Lower leg skin (tissue), 3 donors: ENCODE data around the gene GM2A.

Experiments
- POLR2A ChIP-seq, 2 donors: fragments of 450-650 bp; IDR thresholded peaks; one replicate each; pipeline ENCODE4 v1.6.1; 2016 to 2017; ENCODE audit warnings: antibody characterized with exemption in 2 of 2, mild to moderate bottlenecking in 1 of 2, moderate library complexity in 1 of 2
- TF ChIP-seq, protein P1 (sequence below), 3 donors: fragments of 450-650 bp; IDR thresholded peaks; one replicate each; pipeline ENCODE4 v1.5.1; 2016; ENCODE audit warnings: antibody characterized with exemption in 3 of 3, mild to moderate bottlenecking in 3 of 3, moderate library complexity in 2 of 3

GRCh38 chr5:151231359-151231758 lies 21.6 kb upstream of the GM2A start:
- TF ChIP-seq, protein P1, sequence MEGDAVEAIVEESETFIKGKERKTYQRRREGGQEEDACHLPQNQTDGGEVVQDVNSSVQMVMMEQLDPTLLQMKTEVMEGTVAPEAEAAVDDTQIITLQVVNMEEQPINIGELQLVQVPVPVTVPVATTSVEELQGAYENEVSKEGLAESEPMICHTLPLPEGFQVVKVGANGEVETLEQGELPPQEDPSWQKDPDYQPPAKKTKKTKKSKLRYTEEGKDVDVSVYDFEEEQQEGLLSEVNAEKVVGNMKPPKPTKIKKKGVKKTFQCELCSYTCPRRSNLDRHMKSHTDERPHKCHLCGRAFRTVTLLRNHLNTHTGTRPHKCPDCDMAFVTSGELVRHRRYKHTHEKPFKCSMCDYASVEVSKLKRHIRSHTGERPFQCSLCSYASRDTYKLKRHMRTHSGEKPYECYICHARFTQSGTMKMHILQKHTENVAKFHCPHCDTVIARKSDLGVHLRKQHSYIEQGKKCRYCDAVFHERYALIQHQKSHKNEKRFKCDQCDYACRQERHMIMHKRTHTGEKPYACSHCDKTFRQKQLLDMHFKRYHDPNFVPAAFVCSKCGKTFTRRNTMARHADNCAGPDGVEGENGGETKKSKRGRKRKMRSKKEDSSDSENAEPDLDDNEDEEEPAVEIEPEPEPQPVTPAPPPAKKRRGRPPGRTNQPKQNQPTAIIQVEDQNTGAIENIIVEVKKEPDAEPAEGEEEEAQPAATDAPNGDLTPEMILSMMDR (IDR thresholded peaks at IDR 0.05), result no peak
- no peak for TF ChIP-seq POLR2A (IDR thresholded peaks at IDR 0.05)
